Progenitor cell of endocrine pancreas (in vitro differentiated cells): ENCODE data around the gene FBXL7. TPM values are rescaled to one million over a fixed set of nuclear protein-coding genes. Genes with fewer than 3 reads are reported as not detected.

Source experiments
- DNase-seq: peaks from one replicate; pipeline ENCODE4 v3.0.0; 2021; ENCODE audit warnings: low spot score; ENCODE audit not compliant: unreplicated experiment
- H3K27ac Mint-ChIP-seq: 2 replicates; pipeline ENCODE4 v1.8.0; 2021; ENCODE audit warnings: mild to moderate bottlenecking, moderate library complexity, mixed read lengths
- H3K27me3 Mint-ChIP-seq: 2 replicates; pipeline ENCODE4 v1.8.0; 2021; ENCODE audit warnings: mixed read lengths
- H3K36me3 Mint-ChIP-seq: 2 replicates; pipeline ENCODE4 v1.8.0; 2022; ENCODE audit warnings: mixed read lengths; ENCODE audit not compliant: insufficient read depth
- H3K4me1 Mint-ChIP-seq: 2 replicates; pipeline ENCODE4 v1.8.0; 2021; ENCODE audit warnings: low read depth, mixed read lengths
- H3K4me3 Mint-ChIP-seq: 2 replicates; pipeline ENCODE4 v1.8.0; 2021; ENCODE audit warnings: low read depth, mild to moderate bottlenecking, moderate library complexity, mixed read lengths
- H3K9me3 Mint-ChIP-seq: 2 replicates; pipeline ENCODE4 v1.8.0; 2021; ENCODE audit warnings: low read depth, mixed read lengths
- total RNA-seq: library from RNA; stranded (reverse); gene quantifications from 2 replicates; pipeline ENCODE4 v1.2.1, GENCODE V29; 2021
- TF ChIP-seq, protein P1 (sequence below): fragments of 200-600 bp; sonication (generic); IDR thresholded peaks from one replicate; pipeline ENCODE4 v1.5.0; 2021; ENCODE audit warnings: antibody characterized with exemption, mild to moderate bottlenecking; ENCODE audit not compliant: unreplicated experiment

Gene FBXL7
- total RNA-seq, 1 donor from 2014 or later, result 15.4 TPM

DNA sequence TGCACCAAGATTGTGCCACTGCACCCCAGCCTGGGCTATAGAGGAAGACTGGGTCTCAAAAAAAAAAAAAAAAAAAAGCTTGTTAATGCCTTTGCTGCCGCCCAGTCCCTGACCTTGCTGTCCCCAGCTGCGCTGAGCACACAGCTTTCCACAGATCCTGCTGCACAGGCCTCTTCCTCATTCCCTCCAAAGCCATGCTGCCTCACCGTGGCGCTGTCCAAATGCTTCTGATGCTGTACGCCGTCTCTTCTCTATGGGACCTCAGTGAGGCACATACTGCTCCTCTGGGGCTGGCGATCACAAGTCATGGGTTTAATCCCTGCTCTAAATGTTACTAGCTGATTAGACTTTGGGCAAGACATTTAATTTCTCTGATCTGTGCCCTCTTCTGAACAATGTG is 234.1 kb downstream of the FBXL7 start:
- TF ChIP-seq, protein P1, sequence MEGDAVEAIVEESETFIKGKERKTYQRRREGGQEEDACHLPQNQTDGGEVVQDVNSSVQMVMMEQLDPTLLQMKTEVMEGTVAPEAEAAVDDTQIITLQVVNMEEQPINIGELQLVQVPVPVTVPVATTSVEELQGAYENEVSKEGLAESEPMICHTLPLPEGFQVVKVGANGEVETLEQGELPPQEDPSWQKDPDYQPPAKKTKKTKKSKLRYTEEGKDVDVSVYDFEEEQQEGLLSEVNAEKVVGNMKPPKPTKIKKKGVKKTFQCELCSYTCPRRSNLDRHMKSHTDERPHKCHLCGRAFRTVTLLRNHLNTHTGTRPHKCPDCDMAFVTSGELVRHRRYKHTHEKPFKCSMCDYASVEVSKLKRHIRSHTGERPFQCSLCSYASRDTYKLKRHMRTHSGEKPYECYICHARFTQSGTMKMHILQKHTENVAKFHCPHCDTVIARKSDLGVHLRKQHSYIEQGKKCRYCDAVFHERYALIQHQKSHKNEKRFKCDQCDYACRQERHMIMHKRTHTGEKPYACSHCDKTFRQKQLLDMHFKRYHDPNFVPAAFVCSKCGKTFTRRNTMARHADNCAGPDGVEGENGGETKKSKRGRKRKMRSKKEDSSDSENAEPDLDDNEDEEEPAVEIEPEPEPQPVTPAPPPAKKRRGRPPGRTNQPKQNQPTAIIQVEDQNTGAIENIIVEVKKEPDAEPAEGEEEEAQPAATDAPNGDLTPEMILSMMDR, result no peak
- no peaks in the 10 kb centered on the region for H3K36me3 Mint-ChIP-seq
- H3K4me1 Mint-ChIP-seq, result no peaks in the 10 kb centered on the region
- no peaks in the 10 kb centered on the region for H3K9me3 Mint-ChIP-seq
- no peak overlapping the region for H3K4me3 Mint-ChIP-seq
- H3K27me3 Mint-ChIP-seq, result no peaks in the 10 kb centered on the region
- no peak for DNase-seq
- no peak overlapping the region for H3K27ac Mint-ChIP-seq

- DNase-seq, result no peak
- H3K4me1 Mint-ChIP-seq, result no peaks in the 10 kb centered on the region
- H3K27ac Mint-ChIP-seq, result no peak overlapping the region
- H3K4me3 Mint-ChIP-seq, result no peak overlapping the region
- no peaks in the 10 kb centered on the region for H3K27me3 Mint-ChIP-seq
- H3K36me3 Mint-ChIP-seq, result no peaks in the 10 kb centered on the region
- no peaks in the 10 kb centered on the region for H3K9me3 Mint-ChIP-seq
- TF ChIP-seq, protein P1, result no peak
Observed at GRCh38 chr5:15737036-15737821, 237.2 kb downstream of the FBXL7 start.

DNA sequence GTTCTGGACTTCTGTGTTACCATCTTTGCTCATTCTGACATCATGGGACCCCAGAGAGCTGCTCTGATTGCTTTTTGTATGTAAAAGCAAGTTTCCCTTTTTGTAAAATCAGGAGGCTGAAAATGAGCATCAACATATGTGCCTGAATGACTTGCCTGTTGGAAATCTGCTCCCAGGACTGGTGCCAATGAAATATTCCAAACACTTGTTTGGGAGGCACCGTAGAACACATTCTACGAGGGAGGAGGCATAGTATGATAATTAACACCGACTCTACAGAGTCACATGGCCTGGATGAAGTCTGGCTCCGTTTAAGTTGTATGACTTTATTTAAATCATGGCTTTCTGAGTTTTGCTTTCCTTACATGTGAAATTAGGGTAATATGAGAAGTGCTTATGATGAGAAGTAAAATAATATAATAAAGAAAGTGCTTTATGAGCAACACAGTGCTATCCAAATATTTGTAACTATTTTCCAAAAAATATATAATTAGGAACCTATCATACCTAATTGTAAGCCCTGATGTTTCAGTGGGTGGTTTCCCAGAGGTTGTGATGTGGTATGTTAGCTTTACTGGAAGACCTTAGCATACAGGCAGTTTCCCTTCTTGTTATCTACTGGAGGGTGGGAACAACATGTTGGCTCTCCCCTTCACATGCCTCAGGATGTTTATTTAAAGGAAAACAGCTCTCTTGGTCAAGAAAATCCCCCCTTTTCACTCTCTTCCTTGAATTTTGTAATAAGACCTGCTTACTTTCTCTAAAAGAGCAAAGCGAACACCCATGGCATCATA is 238.1 kb downstream of the FBXL7 start:
- no peak overlapping the region for H3K27ac Mint-ChIP-seq
- no peaks in the 10 kb centered on the region for H3K27me3 Mint-ChIP-seq
- peaks cover 1% of the 10 kb centered on the region for H3K36me3 Mint-ChIP-seq
- H3K4me3 Mint-ChIP-seq, result no peak overlapping the region
- TF ChIP-seq, protein P1, result no peak
- no peak for DNase-seq
- H3K4me1 Mint-ChIP-seq, result no peaks in the 10 kb centered on the region
- peaks cover 6% of the 10 kb centered on the region for H3K9me3 Mint-ChIP-seq

GRCh38 chr5:15740383-15740782 is 240.4 kb downstream of the FBXL7 start:
- Mint-ChIP-seq H3K4me3 (no peak overlapping the region), H3K27ac (no peak overlapping the region), H3K4me1 (no peaks in the 10 kb centered on the region), H3K36me3 (peaks cover 3% of the 10 kb centered on the region), H3K27me3 (no peaks in the 10 kb centered on the region), H3K9me3 (peaks cover 15% of the 10 kb centered on the region)
- no peak for DNase-seq
- TF ChIP-seq, protein P1, result no peak

- Mint-ChIP-seq H3K27me3 (no peaks in the 10 kb centered on the region), H3K9me3 (peaks cover 15% of the 10 kb centered on the region), H3K36me3 (peaks cover 3% of the 10 kb centered on the region), H3K4me1 (no peaks in the 10 kb centered on the region), H3K27ac (no peak overlapping the region), H3K4me3 (no peak overlapping the region)
- TF ChIP-seq, protein P1, result no peak
- DNase-seq, result no peak
Observed at GRCh38 chr5:15741591-15741990, 241.6 kb downstream of the FBXL7 start.
